SH-SY5Y (cell line): ENCODE measurements around the gene MAGI2.

Experiments used
- GATA2 ChIP-seq: IDR thresholded peaks from 2 replicates; pipeline ENCODE4 v1.6.1; 2011; ENCODE audit warnings: mild to moderate bottlenecking, low read depth, low read length
- GATA3 ChIP-seq: IDR thresholded peaks from 2 replicates; pipeline ENCODE4 v1.6.1; 2011; ENCODE audit warnings: low read depth, mild to moderate bottlenecking, low read length, moderate library complexity

GRCh38 chr7:78179211-78179610 is 1274.3 kb downstream of the MAGI2 start:
- no peak for TF ChIP-seq GATA2
- TF ChIP-seq GATA3, result no peak
